CD14-positive monocyte (primary cell): ENCODE results near the gene WDR48. TPM values are rescaled to one million over a fixed set of nuclear protein-coding genes. Genes with fewer than 3 reads are reported as not detected.
A peak's percentile ranks its signal among the peaks of the same experiment; 100 is the strongest.

Experiments used
- DNase-seq, 3 donors: peaks; one replicate each; pipeline ENCODE4 v3.0.0-alpha.2; 2011 to 2022
- H2AFZ ChIP-seq: 2 replicates; pipeline ENCODE4 v1.6.0; 2012; ENCODE audit warnings: mild to moderate bottlenecking, low read depth, low read length, inconsistent platforms; ENCODE audit not compliant: insufficient read depth, poor library complexity, severe bottlenecking
- H3K27ac ChIP-seq, 2 donors: 1 replicate in 1 of 2; 2 replicates in 1 of 2; pipeline ENCODE4 v1.5.1; 2012 to 2013; ENCODE audit warnings: low read length in 2 of 2, control low read depth in 1 of 2, inconsistent platforms in 1 of 2, low read depth in 1 of 2, mild to moderate bottlenecking in 1 of 2
- H3K27me3 ChIP-seq, 2 donors: one replicate each; pipeline versions ENCODE4 v1.6.0 to v1.6.1; 2011 to 2013; ENCODE audit warnings: low read length in 2 of 2; ENCODE audit not compliant: control insufficient read depth in 2 of 2, insufficient read depth in 2 of 2
- H3K36me3 ChIP-seq, 2 donors: replicated peaks in 1 of 2; 1 replicate in 1 of 2; 2 replicates in 1 of 2; pipeline versions ENCODE4 v1.5.1 to v1.6.1; 2012 to 2013; ENCODE audit warnings: low read length in 2 of 2, control low read depth in 1 of 2, inconsistent platforms in 1 of 2, mild to moderate bottlenecking in 1 of 2; ENCODE audit not compliant: insufficient read depth in 2 of 2, control insufficient read depth in 1 of 2
- H3K4me1 ChIP-seq, 2 donors: 1 replicate in 1 of 2; 2 replicates in 1 of 2; pipeline versions ENCODE4 v1.5.1 to v1.6.1; 2012 to 2013; ENCODE audit warnings: low read length in 2 of 2, control low read depth in 1 of 2, inconsistent platforms in 1 of 2, mild to moderate bottlenecking in 1 of 2, moderate library complexity in 1 of 2; ENCODE audit not compliant: insufficient read depth in 2 of 2, control insufficient read depth in 1 of 2
- H3K4me2 ChIP-seq: replicated peaks from 2 replicates; pipeline ENCODE3; 2012; ENCODE audit warnings: low read length, moderate library complexity, mild to moderate bottlenecking; ENCODE audit not compliant: poor library complexity, severe bottlenecking; ENCODE audit errors: extremely low read depth
- H3K4me3 ChIP-seq, 3 experiments: fragments of 200-600 bp in 1 of 3; sonication (generic) in 1 of 3; replicated peaks in 1 of 3; 1 replicate in 2 of 3; 2 replicates in 1 of 3; pipeline ENCODE4 v1.5.1; 2011 to 2013; ENCODE audit warnings: low read length in 3 of 3, mild to moderate bottlenecking in 3 of 3, control low read depth in 2 of 3, low read depth in 2 of 3, inconsistent platforms in 1 of 3, moderate library complexity in 1 of 3
- H3K79me2 ChIP-seq: 2 replicates; pipeline ENCODE4 v1.6.0; 2012; ENCODE audit warnings: mild to moderate bottlenecking, control low read depth, inconsistent platforms, low read length, moderate library complexity; ENCODE audit not compliant: insufficient read depth
- H3K9ac ChIP-seq: 2 replicates; pipeline ENCODE4 v1.6.0; 2017; ENCODE audit warnings: low read length, mild to moderate bottlenecking; ENCODE audit not compliant: insufficient read depth, poor library complexity, severe bottlenecking
- H3K9me3 ChIP-seq, 2 donors: replicated peaks in 1 of 2; 1 replicate in 1 of 2; 2 replicates in 1 of 2; pipeline versions ENCODE4 v1.5.1 to v1.6.1; 2012 to 2013; ENCODE audit warnings: low read length in 2 of 2, control low read depth in 1 of 2; ENCODE audit not compliant: control insufficient read depth in 1 of 2, insufficient read depth in 1 of 2
- H4K20me1 ChIP-seq: 2 replicates; pipeline ENCODE4 v1.6.0; 2012; ENCODE audit warnings: mild to moderate bottlenecking, low read length, control low read depth, moderate library complexity; ENCODE audit not compliant: insufficient read depth
- H3K27ac Mint-ChIP-seq, 7 donors: one replicate each; pipeline ENCODE4 v1.8.0; 2020; ENCODE audit warnings: mild to moderate bottlenecking in 7 of 7, mixed read lengths in 7 of 7, moderate library complexity in 6 of 7, inconsistent platforms in 2 of 7
- H3K27me3 Mint-ChIP-seq, 3 donors: one replicate each; pipeline ENCODE4 v1.8.0; 2021 to 2022; ENCODE audit warnings: low read depth in 3 of 3, mild to moderate bottlenecking in 3 of 3, mixed read lengths in 3 of 3, moderate library complexity in 3 of 3, inconsistent platforms in 1 of 3
- H3K36me3 Mint-ChIP-seq, 2 donors: one replicate each; pipeline ENCODE4 v1.8.0; 2020; ENCODE audit warnings: mixed read lengths in 2 of 2, inconsistent platforms in 1 of 2, mild to moderate bottlenecking in 1 of 2
- H3K4me1 Mint-ChIP-seq: one replicate; pipeline ENCODE4 v1.8.0; 2020; ENCODE audit warnings: mild to moderate bottlenecking, mixed read lengths
- H3K4me3 Mint-ChIP-seq, 2 donors: one replicate each; pipeline ENCODE4 v1.8.0; 2020; ENCODE audit warnings: mild to moderate bottlenecking in 2 of 2, mixed read lengths in 2 of 2, moderate library complexity in 1 of 2
- H3K9me3 Mint-ChIP-seq, 7 donors: one replicate each; pipeline ENCODE4 v1.8.0; 2020 to 2022; ENCODE audit warnings: mixed read lengths in 7 of 7, mild to moderate bottlenecking in 6 of 7, moderate library complexity in 6 of 7, inconsistent platforms in 2 of 7
- CTCF ChIP-seq: fragments of 200-600 bp; IDR thresholded peaks from one replicate; pipeline ENCODE4 v1.8.0; 2022; ENCODE audit warnings: antibody characterized with exemption, mild to moderate bottlenecking
- WGBS: methylation state at CpG from one replicate; pipeline ENCODE4 v1.1.5; 2013; ENCODE audit warnings: missing lambda C conversion rate; ENCODE audit not compliant: insufficient coverage; 5-methylcytosine and 5-hydroxymethylcytosine counted together
- intact Hi-C, 2 donors: fragments of 100-400 bp; cut with micrococcal nuclease; formaldehyde crosslinking; loops; one replicate each; pipeline versions ENCODE4 v1.15.0 to v1.15.1; 2023
- polyA plus RNA-seq, 3 donors: library from polyadenylated mRNA; depleted of rRNA in 1 of 3; unstranded in 2 of 3; stranded (reverse) in 1 of 3; fragments of 300-500 nt in 2 of 3; fragments of >200 nt in 1 of 3; fragmentation: Illumina TruSeq in 2 of 3; gene quantifications; 1 replicate in 2 of 3; 2 replicates in 1 of 3; pipeline ENCODE4 v1.2.3, GENCODE V29; 2012 to 2021

The WDR48 gene
- polyA plus RNA-seq, 3 donors: 15.0 to 22.7 (median 17.1) TPM

GRCh38 chr3:39139442-39139841 is 87.6 kb downstream of the WDR48 start:
- H3K4me1 Mint-ChIP-seq: peaks cover 40% of the 10 kb centered on the region
- peak overlapping the region in 1 of 7 donors; percentile 50 for H3K27ac Mint-ChIP-seq
- Histone ChIP-seq H3K4me1 (peaks cover 30 to 40% of the 10 kb centered on the region in 2 donors), H3K9ac (no peak overlapping the region), H3K79me2 (no peaks in the 10 kb centered on the region), H3K4me2 (no peak overlapping the region), H3K27me3 (no peaks in the 10 kb centered on the region), H3K27ac (no peak overlapping the region), H2AFZ (no peak overlapping the region), H3K4me3 (no peak overlapping the region), H3K36me3 (peaks cover 25 to 40% of the 10 kb centered on the region in 2 donors), H3K9me3 (no peaks in the 10 kb centered on the region), H4K20me1 (peaks cover 70% of the 10 kb centered on the region)
- DNase-seq: no peak
- intact Hi-C loops: no loop called here
- peaks cover 0 to 3% (median 0%) of the 10 kb centered on the region in 7 donors for H3K9me3 Mint-ChIP-seq
- no peak overlapping the region for H3K4me3 Mint-ChIP-seq
- no peaks in the 10 kb centered on the region for H3K27me3 Mint-ChIP-seq
- TF ChIP-seq CTCF: no peak
- no CpG with 5 or more reads among the region's 2 CpGs for WGBS
- peaks cover 41 to 64% of the 10 kb centered on the region in 2 donors for H3K36me3 Mint-ChIP-seq

GRCh38 chr3:39140341-39140971 is 88.6 kb downstream of the WDR48 start:
- WGBS: 100% methylated on average over 2 of the region's 2 CpGs
- Mint-ChIP-seq H3K36me3 (peaks cover 51 to 74% of the 10 kb centered on the region in 2 donors), H3K9me3 (peaks cover 0 to 1% (median 0%) of the 10 kb centered on the region in 7 donors), H3K27me3 (no peaks in the 10 kb centered on the region), H3K4me1 (peaks cover 40% of the 10 kb centered on the region), H3K4me3 (peak overlapping the region in 1 of 2 donors; percentile 40), H3K27ac (peak overlapping the region; percentile 45 to 90 (median 82))
- Histone ChIP-seq H4K20me1 (peaks cover 80% of the 10 kb centered on the region), H3K79me2 (peaks cover 5% of the 10 kb centered on the region), H3K36me3 (peaks cover 35 to 50% of the 10 kb centered on the region in 2 donors), H3K27ac (peak overlapping the region in 1 of 2 donors; percentile 64), H3K4me3 (peak overlapping the region in 1 of 3 experiments; percentile 42), H3K4me1 (peaks cover 30 to 42% of the 10 kb centered on the region in 2 donors), H3K27me3 (no peaks in the 10 kb centered on the region), H3K9me3 (no peaks in the 10 kb centered on the region), H3K9ac (no peak overlapping the region), H2AFZ (no peak overlapping the region), H3K4me2 (peak overlapping the region; percentile 40)
- no peak for DNase-seq
- no peak for TF ChIP-seq CTCF
- intact Hi-C loops: loop anchor here in 1 of 2 donors (5.0 kb wide), 1 partner anchor 37 kb away; no protein-coding TSS in a partner anchor
